ENCODE data around the gene AP3S1. TPM values are rescaled to one million over a fixed set of nuclear protein-coding genes. Genes with fewer than 3 reads are reported as not detected.

The AP3S1 gene
- total RNA-seq, 1 experiment from 2014 or later, result 60.8 TPM

DNA sequence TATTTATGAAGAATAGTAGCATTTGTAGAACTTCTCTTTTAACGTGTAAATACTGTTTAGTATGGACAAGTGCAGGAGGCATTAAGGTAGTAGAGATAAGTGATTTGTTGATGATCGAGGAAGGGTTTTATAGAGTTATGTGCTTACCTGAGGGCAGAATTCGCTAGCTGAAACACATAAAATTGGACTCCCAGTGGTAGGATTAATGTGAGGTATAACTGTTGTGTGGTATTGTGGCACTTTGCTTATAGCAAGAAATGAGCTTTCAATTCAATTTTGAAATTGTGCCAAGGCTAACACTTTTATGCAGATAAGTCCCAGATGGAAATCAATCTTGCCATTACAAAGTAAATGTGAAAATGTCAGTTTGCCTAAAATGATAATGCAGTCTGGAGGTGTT is 1.2 kb downstream of the AP3S1 start:
- DNase-seq (ENCODE audit: low spot score) (no peak), ATAC-seq (no peak)
- H3K4me3 Mint-ChIP-seq, result peak overlapping the region; percentile 97
- H3K27ac Mint-ChIP-seq, result no peak overlapping the region
- H3K36me3 Mint-ChIP-seq, result no peaks in the 10 kb centered on the region
- H3K27me3 Mint-ChIP-seq (ENCODE audit: low read depth), result peaks cover 6% of the 10 kb centered on the region
- H3K9me3 Mint-ChIP-seq, result no peaks in the 10 kb centered on the region
- POLR2A ChIA-PET, result no interaction called here
- H3K4me1 Mint-ChIP-seq, result peaks cover 32% of the 10 kb centered on the region
- CTCF ChIA-PET, result interaction anchor here (1.3 kb wide), 1 partner anchor 28 kb away, joined by 4 read pairs; no protein-coding TSS in a partner anchor
- no peak for TF ChIP-seq HMGXB4 (CRISPR knock-in tag; IDR thresholded peaks at IDR 0.05)
- TF ChIP-seq JAZF1 (CRISPR knock-in tag; IDR thresholded peaks at IDR 0.05), result no peak
- no peak for TF ChIP-seq SMAD4 (CRISPR knock-in tag; IDR thresholded peaks at IDR 0.05)
- no peak for TF ChIP-seq GRHL2 (CRISPR knock-in tag; IDR thresholded peaks at IDR 0.05; ENCODE audit: insufficient replicate concordance, severe bottlenecking)
- no peak for TF ChIP-seq SOX15 (CRISPR knock-in tag; IDR thresholded peaks at IDR 0.05)
- TF ChIP-seq KAT7 (CRISPR knock-in tag; IDR thresholded peaks at IDR 0.05; ENCODE audit: borderline replicate concordance), result no peak
- TF ChIP-seq ZNF425 (CRISPR knock-in tag; conservative IDR thresholded peaks at IDR 0.05), result no peak
- TF ChIP-seq NR2C2 (CRISPR knock-in tag; IDR thresholded peaks at IDR 0.05), result no peak
- no peak for TF ChIP-seq GABPB1 (CRISPR knock-in tag; IDR thresholded peaks at IDR 0.05)
- TF ChIP-seq TEAD4 (CRISPR knock-in tag; IDR thresholded peaks at IDR 0.05), result no peak
- TF ChIP-seq, protein P1, sequence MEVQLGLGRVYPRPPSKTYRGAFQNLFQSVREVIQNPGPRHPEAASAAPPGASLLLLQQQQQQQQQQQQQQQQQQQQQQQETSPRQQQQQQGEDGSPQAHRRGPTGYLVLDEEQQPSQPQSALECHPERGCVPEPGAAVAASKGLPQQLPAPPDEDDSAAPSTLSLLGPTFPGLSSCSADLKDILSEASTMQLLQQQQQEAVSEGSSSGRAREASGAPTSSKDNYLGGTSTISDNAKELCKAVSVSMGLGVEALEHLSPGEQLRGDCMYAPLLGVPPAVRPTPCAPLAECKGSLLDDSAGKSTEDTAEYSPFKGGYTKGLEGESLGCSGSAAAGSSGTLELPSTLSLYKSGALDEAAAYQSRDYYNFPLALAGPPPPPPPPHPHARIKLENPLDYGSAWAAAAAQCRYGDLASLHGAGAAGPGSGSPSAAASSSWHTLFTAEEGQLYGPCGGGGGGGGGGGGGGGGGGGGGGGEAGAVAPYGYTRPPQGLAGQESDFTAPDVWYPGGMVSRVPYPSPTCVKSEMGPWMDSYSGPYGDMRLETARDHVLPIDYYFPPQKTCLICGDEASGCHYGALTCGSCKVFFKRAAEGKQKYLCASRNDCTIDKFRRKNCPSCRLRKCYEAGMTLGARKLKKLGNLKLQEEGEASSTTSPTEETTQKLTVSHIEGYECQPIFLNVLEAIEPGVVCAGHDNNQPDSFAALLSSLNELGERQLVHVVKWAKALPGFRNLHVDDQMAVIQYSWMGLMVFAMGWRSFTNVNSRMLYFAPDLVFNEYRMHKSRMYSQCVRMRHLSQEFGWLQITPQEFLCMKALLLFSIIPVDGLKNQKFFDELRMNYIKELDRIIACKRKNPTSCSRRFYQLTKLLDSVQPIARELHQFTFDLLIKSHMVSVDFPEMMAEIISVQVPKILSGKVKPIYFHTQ (CRISPR knock-in tag; IDR thresholded peaks at IDR 0.05), result no peak
- TF ChIP-seq, protein P2, sequence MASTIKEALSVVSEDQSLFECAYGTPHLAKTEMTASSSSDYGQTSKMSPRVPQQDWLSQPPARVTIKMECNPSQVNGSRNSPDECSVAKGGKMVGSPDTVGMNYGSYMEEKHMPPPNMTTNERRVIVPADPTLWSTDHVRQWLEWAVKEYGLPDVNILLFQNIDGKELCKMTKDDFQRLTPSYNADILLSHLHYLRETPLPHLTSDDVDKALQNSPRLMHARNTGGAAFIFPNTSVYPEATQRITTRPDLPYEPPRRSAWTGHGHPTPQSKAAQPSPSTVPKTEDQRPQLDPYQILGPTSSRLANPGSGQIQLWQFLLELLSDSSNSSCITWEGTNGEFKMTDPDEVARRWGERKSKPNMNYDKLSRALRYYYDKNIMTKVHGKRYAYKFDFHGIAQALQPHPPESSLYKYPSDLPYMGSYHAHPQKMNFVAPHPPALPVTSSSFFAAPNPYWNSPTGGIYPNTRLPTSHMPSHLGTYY (CRISPR knock-in tag; IDR thresholded peaks at IDR 0.05), result no peak

DNA sequence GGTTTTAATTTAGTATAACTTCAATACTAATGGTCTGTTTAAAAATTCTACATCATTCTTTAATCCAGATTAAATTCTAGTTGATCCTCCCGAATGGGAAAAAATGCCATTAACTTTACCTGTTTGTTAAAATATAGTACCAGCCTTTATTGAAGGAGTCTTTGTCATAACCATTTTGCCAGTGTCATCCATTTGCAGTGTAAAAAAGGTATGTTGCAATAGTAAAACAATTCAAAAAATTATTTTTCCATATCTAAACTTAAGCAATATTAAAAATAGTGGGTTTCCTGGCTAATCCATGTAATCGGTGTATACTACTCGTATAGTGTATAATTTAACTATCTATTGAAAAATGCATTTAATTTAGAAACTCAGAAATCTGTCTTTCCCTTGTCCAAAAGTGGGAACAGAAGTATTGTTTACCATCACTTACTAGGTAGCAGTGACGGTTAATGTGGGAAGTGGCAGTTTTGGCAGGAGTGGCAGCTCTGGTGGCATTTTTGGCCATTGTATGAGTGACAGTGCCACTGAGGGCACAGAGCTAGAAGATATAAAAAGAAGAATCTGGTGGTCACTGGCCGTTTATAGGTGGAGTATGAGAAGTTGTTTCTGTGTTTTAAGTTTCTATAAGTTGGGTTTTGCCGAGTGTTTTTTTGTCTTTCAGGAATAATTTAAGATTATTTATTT is 1.9 kb downstream of the AP3S1 start:
- peak overlapping the region; percentile 97 for H3K4me3 Mint-ChIP-seq
- no peaks in the 10 kb centered on the region for H3K9me3 Mint-ChIP-seq
- POLR2A ChIA-PET, result no interaction called here
- no peaks in the 10 kb centered on the region for H3K36me3 Mint-ChIP-seq
- H3K27ac Mint-ChIP-seq, result no peak overlapping the region
- CTCF ChIA-PET, result interaction anchor here (1.3 kb wide), 1 partner anchor 28 kb away, joined by 4 read pairs; no protein-coding TSS in a partner anchor
- H3K27me3 Mint-ChIP-seq (ENCODE audit: low read depth), result peaks cover 6% of the 10 kb centered on the region
- no peak for DNase-seq (ENCODE audit: low spot score)
- H3K4me1 Mint-ChIP-seq, result peaks cover 31% of the 10 kb centered on the region
- ATAC-seq, result no peak
- TF ChIP-seq FOXP1 (CRISPR knock-in tag; IDR thresholded peaks at IDR 0.05; ENCODE audit: borderline replicate concordance), result no peak
- no peak for TF ChIP-seq PRRX2 (CRISPR knock-in tag; IDR thresholded peaks at IDR 0.05)
- TF ChIP-seq USF1 (CRISPR knock-in tag; IDR thresholded peaks at IDR 0.05), result no peak
- TF ChIP-seq, protein P3, sequence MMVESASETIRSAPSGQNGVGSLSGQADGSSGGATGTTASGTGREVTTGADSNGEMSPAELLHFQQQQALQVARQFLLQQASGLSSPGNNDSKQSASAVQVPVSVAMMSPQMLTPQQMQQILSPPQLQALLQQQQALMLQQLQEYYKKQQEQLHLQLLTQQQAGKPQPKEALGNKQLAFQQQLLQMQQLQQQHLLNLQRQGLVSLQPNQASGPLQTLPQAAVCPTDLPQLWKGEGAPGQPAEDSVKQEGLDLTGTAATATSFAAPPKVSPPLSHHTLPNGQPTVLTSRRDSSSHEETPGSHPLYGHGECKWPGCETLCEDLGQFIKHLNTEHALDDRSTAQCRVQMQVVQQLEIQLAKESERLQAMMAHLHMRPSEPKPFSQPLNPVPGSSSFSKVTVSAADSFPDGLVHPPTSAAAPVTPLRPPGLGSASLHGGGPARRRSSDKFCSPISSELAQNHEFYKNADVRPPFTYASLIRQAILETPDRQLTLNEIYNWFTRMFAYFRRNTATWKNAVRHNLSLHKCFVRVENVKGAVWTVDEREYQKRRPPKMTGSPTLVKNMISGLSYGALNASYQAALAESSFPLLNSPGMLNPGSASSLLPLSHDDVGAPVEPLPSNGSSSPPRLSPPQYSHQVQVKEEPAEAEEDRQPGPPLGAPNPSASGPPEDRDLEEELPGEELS (CRISPR knock-in tag; IDR thresholded peaks at IDR 0.05), result no peak
- no peak for TF ChIP-seq AFF4 (CRISPR knock-in tag; IDR thresholded peaks at IDR 0.05; ENCODE audit: borderline replicate concordance)

Data from WTC11 (cell line).